Measurements from ENCODE around the gene DDOST.
A peak's percentile ranks its signal among the peaks of the same experiment; 100 is the strongest.

DDOST gene

GRCh38 chr1:20661207-20662109 lies at the start of gene DDOST:
Gene DDOST, minus strand, starts transcription at chr1:20661369. Its CDS starts 19 bp downstream, at chr1:20661350.
- peak; percentile 71 to 85 for DNase-seq (ENCODE audit: low read depth in 2 of 2)

- DNase-seq (ENCODE audit: low read depth in 2 of 2): no peak
These were observed 49.5 kb upstream of the DDOST start for GRCh38 chr1:20710469-20711284.

GRCh38 chr1:20709868-20710267 lies 48.7 kb upstream of the DDOST start:
- DNase-seq (ENCODE audit: low read depth in 2 of 2): no peak

GRCh38 chr1:20708891-20709290 lies 47.7 kb upstream of the DDOST start:
- DNase-seq (ENCODE audit: low read depth in 2 of 2): no peak

GRCh38 chr1:20708057-20708456 lies 46.9 kb upstream of the DDOST start:
- no peak for DNase-seq (ENCODE audit: low read depth in 2 of 2)

- no peak for DNase-seq (ENCODE audit: low read depth in 2 of 2)
These were observed 45.7 kb upstream of the DDOST start for GRCh38 chr1:20706841-20707240.

- no peak for DNase-seq (ENCODE audit: low read depth in 2 of 2)
These were observed 44.1 kb upstream of the DDOST start for GRCh38 chr1:20705203-20705755.

- no peak for DNase-seq (ENCODE audit: low read depth in 2 of 2)
These were observed 43.4 kb upstream of the DDOST start for GRCh38 chr1:20704390-20705202.

- no peak for DNase-seq (ENCODE audit: low read depth in 2 of 2)
These were observed 42.1 kb upstream of the DDOST start for GRCh38 chr1:20703124-20703756.

GRCh38 chr1:20702416-20702815 lies 41.2 kb upstream of the DDOST start:
- DNase-seq (ENCODE audit: low read depth in 2 of 2): no peak

GRCh38 chr1:20701847-20702246 lies 40.7 kb upstream of the DDOST start:
- no peak for DNase-seq (ENCODE audit: low read depth in 2 of 2)

GRCh38 chr1:20701446-20701845 lies 40.3 kb upstream of the DDOST start:
- no peak for DNase-seq (ENCODE audit: low read depth in 2 of 2)

GRCh38 chr1:20700636-20701215 lies 39.6 kb upstream of the DDOST start:
- no peak for DNase-seq (ENCODE audit: low read depth in 2 of 2)

- DNase-seq (ENCODE audit: low read depth in 2 of 2): no peak
These were observed 38.4 kb upstream of the DDOST start for GRCh38 chr1:20699558-20699957.

GRCh38 chr1:20698195-20698910 lies 37.2 kb upstream of the DDOST start:
- no peak for DNase-seq (ENCODE audit: low read depth in 2 of 2)

- DNase-seq (ENCODE audit: low read depth in 2 of 2): no peak
These were observed 36.4 kb upstream of the DDOST start for GRCh38 chr1:20697563-20697962.

- DNase-seq (ENCODE audit: low read depth in 2 of 2): peak; percentile 32 to 44
These were observed 35.5 kb upstream of the DDOST start for GRCh38 chr1:20696397-20697333.

- DNase-seq (ENCODE audit: low read depth in 2 of 2): no peak
These were observed 34.3 kb upstream of the DDOST start for GRCh38 chr1:20695515-20695914.

GRCh38 chr1:20693623-20694022 lies 32.5 kb upstream of the DDOST start:
- DNase-seq (ENCODE audit: low read depth in 2 of 2): no peak

All from stimulated activated CD4-positive, alpha-beta T cell treated with anti-CD3 and anti-CD28 coated beads, Interleukin-1b, Interleukin-23, amount 100 ng/mL, for 1 hour (primary cell).